ENCODE results near the gene CASP10.
"Not testable (repeated sequence)": the region's sequence is repeated elsewhere in the genome, so short reads cannot be mapped to it uniquely, and the experiment has no call there.

The CASP10 gene

DNA sequence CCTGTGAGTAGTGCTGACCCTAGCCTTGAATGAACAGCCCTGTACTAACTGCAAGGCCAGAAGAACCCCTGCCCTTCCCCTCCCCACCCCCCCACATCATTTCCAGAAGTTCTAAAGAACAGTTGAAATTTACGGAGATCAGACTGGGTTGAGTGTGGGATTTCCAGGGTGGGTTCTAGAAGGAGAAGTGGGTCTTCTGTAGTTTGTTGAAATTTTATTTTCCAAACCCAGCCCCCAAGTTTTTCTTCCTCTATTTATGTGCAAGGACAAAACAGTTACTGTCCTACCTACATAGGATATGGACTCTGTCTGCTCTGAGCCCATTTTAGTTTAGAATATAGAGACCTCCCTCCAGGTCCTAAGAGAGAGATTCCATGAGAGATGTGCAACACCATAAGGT, 26.3 kb upstream of the CASP10 start:
- no peak for FAIRE-seq

DNA sequence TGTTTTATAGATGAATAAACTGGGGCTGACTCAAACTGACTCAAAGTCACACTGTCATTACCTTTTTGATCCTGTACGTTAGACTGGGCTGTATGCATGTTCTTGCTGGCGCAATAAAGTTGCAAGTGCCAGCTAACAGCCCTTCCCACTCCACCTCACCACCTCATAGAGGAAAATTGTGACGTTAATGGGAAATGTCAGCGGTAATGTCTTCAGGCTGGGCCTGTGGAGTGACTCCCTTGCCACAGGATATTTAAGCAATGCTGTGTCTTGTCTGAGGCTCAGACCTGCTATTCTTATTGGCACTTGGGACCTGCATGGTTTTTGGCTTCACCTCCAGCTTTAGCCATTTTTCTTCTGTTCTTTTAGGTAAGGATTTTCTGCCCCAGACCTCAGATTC, 25.2 kb upstream of the CASP10 start:
- no peak for FAIRE-seq

DNA sequence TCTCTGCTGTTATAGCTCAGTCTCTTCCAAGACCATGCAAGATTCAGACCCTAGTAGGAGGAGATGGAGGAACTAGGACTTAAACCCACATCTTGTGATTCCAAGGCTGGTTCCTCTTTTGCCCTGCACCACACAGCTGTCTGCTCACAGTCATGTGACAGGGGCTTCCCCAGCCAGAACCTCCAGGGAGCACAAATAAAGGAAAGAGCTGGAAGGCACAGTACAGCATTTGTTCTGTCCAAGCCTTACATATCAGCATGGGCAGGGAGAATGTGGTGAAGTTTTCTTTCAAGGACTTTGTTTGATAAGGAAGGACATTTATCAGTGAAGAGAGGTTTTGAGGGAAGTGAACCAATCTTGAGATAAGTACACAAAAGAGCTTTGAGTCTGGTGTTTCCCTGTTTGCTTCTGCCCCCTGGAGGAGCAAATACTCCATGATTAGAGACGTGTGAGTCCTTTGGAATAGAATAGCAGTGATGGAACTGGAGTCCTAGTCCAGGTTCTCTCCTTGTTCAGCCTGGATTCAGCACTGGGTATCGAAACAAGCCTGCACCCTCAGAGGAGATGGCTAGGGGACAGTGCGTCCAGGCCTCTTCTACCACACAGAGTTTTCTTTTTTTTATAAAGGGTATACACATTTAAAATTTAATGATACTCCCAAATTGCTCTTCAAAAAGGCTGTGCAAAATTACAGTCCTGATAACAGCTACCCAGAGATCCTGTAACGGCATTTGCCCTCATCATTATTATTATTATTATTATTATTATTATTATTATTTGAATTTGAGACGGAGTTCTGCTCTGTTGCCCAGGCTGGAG, 24.6 kb upstream of the CASP10 start:
- FAIRE-seq, result no peak

DNA sequence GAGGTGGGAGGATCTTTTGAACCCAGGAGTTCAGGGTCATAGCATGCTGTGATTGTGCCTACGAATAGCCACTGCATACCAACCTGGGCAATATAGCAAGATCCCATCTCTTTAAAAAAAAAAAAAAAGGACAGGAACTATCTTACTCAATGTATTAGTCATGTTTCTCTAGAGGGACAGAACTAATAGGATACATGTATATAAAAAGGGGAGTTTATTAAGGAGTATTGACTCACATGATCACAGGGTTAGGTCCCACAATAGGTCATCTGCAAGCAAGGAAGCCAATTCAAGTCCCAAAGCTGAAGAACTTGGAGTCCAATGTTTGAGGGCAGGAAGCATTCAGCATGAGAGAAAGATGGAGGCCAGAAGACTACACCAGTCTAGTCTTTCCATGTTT, 18.8 kb upstream of the CASP10 start:
- no peak for FAIRE-seq

DNA sequence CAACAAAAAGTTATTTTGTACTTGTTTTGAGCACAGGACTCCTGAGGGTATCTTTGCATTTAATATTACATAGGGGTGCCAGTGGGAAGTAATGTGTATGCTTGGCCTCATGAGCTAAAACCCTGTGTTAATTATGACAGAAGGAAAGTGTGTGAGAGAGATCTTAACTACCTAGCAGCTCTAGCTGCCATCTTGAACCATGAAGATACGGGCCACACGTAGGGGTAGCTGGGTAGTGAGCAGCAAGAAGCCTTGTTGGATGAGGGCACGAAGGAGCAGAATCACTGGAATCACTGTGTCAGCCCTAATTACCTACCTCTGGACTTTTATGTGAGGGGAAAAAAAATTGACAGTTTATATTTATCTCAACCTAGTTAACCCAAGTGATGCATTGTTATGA, 15.4 kb upstream of the CASP10 start:
- FAIRE-seq, result no peak

DNA sequence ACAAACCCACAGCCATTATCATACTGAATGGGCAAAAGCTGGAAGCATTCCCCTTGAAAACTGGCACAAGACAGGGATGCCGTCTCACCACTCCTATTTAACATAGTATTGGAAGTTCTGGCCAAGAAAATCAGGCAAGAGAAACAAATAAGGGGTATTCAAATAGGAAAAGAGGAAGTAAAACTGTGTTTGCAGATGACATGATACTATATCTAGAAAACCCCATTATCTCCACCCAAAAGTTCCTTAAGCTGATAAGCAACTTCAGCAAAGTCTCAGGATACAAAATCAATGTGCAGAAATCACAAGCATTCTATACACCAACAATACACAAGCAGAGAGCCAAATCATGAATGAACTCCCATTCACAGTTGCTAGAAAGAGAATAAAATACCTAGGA, 14.4 kb upstream of the CASP10 start:
- FAIRE-seq, result not testable (repeated sequence)

DNA sequence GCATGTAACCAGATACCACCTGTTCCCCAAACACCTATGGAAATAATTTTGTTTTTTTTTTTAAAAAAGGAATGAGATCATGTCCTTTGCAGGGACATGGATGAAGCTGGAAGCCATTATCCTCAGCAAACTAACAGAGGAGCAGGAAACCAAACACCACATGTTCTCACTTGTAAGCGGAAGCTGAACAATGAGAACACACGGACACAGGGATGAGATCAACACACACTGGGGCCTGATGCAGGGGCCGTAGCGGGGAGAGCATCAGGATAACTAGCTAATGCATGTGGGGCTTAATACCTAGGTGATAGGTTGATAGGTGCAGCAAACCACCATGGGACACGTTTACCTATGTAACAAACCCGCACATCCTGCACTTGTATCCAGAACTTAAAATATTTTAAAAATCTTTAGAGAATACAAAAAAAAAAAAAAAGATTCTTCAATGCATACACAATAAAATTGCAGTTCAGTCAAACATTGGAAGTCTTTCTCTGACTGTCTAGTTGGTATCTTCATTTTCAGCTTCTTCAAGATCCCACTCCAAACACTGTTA, 11.6 kb upstream of the CASP10 start:
- FAIRE-seq, result no peak

DNA sequence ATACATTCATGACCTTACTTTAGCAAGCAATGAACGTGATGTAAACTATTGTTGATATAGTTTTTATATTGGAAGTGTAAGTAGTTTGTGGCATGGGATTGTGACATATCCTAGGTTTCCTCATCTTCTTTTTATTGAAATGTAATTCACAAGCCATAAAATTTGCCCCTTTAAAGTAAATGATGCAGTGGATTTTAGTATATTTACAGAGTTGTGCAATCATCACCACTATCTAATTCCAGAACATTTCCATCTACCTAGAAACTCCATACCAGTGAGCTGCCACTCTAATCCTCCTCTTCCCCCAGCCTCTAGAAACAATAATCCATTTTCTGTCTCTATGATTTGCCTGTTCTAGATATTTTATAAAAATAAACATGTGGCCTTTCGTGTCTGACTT, 10.7 kb upstream of the CASP10 start:
- no peak for FAIRE-seq

DNA sequence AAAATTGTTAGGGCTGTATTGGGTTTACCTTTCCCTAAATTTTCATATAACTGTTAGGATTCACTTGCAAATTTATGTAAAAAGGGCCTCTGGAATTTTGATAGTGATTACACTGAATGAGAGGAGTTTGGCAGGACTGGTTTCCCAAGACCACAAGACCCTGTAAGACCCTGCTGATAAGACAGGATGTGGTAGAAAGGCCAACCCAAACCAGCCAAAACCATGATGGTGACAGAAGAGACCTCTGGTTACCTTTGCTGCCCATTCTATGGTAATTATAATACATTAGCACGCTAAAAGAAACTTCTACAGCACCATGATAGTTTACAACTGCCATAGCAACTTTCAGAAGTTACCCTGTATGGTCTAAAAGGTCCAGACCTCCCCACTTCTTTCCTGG, 8.3 kb upstream of the CASP10 start:
- FAIRE-seq, result no peak

DNA sequence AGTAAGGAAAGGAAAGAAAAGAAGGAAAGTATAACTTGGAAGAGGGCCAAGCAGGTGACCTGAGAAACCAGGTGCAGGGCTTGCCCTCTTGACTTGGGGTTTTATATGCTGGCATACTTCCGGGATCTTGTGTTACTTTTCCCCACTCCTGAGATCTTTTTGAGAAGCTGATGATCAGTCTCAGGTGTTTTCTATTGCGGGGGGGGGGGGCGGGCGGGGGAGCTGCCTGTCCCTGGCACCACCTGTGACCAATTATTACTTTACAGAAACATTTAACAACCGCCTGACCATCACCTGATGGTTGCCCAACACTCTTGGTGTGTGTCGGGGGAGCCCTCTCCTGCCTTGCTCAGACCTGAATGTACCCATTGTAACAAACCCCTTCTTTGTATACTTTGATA, 6.9 kb upstream of the CASP10 start:
- no peak for FAIRE-seq

DNA sequence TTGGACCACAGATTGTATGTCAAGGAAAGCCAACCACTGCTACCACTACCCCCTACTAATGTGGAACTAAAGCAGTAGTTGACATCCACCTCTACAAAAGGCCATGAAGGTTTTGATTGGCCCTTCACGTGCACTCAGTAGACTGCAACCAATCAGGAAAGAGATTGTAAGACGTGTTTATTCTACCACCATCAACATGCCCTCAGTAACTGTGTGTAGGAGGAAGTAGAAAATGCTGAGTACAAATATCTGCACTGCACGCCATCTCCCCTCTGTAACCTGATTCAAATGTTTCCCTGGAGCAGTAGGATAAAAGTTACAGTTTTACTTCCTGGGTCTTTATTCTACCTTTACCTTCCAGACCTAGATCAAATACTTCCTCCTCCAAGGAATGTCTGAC, 2.9 kb upstream of the CASP10 start:
- no peak for FAIRE-seq

DNA sequence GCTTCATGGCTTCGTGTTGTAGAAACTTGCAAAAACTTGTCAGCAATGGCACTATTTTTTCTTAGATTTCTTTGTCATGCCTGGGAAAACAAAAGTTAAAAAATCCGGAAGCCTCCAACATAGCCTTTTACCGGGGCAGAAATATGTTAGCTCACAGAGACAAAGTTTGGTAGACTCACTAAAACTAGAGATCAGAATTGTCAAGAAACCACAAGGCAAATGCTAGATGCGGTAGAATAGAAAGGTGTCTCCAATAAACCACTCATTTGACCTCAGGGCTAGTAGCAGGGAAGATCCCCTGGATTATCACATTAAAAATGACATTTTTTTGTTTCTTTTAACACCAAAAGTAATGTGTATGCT, 405 bp downstream of the CASP10 start:
- FAIRE-seq, result no peak

DNA sequence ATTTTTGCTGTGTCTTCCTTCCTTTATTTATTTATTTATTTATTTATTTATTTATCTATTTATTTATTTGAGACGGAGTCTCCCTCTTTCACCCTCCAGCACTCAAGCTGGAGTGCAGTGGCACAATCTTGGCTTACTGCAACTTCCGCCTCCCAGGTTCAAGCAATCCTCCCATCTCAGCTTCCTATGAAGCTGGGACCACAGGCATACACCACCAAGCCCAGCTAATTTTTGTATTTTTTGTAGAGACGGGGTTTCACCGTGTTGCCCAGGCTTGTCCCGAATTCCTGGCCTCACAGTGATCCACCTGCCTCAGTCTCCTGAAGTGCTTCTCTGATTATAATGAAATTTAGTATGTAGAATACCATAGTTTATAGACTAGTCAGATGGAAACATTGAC, 894 bp downstream of the CASP10 start:
- FAIRE-seq, result not testable (repeated sequence)

DNA sequence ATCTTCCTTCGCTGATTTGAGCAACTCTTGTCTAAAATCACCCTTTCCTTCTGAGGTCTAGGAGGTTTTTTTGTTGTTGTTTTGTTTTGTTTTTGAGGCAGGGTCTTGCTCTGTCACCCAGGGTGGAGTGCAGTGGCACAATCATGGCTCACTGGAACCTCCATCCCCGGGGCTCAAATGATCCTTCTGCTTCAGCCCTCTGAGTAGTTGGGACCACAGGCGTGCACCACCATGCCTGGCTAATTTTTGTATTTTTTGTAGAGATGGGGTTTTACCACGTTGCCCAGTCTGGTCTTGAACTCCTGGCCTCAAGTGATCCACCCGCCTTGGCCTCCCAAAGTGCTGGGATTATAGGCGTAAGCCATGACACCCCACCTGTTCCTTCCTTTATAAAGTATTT, 1.3 kb downstream of the CASP10 start:
- not testable (repeated sequence) for FAIRE-seq

DNA sequence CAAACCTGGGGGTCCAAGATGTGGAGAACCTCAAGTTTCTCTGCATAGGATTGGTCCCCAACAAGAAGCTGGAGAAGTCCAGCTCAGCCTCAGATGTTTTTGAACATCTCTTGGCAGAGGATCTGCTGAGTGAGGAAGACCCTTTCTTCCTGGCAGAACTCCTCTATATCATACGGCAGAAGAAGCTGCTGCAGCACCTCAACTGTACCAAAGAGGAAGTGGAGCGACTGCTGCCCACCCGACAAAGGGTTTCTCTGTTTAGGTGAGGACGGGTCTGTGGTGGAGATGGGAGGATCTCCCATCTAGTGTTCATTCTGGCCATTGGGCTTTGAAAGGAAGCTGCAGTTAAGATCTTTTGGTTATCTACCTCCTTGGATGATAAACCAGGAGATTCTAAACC, 2.9 kb downstream of the CASP10 start:
- FAIRE-seq, result no peak

DNA sequence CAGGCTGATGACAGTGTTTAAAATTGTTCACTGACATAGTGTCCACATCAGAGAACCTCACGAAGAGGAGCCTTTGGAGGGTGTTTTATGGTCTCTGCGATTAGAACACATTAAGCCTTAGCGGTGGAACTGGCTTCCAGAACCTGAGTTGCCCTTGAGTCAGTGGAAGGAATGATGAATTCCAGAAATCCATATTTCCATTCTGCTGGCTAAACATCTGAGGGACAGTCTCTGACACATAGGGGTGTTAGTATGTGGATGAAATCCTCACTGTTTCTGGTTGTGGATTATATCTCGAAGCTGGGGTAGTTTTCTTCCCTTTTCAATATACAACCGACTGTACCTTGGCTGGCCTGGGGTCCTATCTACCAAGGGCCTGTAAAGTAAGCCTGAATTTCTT, 4.0 kb downstream of the CASP10 start:
- no peak for FAIRE-seq

DNA sequence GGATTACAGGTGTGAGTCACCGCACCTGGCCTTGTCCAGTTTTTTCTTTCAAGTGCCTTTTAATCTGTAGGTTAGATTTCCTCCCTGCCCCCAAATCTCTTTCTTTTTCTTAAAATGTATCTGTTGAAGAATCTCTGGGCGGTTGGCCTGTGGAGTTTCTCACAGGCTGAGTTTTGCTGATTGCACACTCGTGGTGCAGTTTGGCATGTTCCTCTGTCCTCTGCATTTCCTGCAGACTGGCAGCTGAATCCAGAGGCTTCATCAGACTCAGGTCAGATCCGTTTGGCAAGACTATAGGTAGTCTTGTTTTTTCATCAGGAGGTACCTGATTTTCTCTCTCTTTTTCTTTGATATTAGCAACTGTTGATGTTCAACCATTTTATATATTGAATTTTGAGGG, 5.5 kb downstream of the CASP10 start:
- no peak for FAIRE-seq

DNA sequence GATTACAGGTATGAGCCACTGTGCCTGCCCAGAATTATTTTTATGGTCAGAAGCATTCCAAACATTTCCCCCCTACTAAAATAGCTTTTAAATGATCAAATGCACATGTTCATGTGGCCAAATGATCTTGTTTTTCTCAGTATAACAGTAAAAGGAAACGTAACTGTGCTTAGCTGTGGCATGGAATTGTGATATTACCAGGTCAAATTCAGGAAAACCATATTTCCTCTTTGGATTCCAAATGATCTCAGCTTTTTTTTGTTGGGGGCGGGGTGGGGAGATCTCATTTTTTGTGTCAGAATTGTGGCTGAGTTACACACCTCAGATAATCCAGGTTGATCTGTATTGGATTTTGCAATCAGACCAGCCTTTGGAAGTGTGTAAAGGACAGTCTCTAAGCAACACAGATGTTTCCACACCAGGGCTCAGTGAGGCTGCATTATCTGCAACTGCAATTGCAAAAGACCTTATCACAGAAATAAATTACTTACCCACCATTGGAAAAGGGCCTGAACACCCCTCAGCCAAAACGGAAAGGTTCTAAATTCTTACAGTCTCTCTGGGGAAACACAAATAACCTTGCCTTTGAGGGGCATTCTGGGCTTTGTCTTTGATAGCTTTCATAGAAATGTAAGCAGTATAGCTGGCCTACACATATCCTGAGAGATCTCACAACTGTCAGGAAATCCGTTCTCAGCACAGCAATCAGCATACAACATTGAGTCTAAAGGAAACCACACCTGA, 8.4 kb downstream of the CASP10 start:
- no peak for FAIRE-seq

DNA sequence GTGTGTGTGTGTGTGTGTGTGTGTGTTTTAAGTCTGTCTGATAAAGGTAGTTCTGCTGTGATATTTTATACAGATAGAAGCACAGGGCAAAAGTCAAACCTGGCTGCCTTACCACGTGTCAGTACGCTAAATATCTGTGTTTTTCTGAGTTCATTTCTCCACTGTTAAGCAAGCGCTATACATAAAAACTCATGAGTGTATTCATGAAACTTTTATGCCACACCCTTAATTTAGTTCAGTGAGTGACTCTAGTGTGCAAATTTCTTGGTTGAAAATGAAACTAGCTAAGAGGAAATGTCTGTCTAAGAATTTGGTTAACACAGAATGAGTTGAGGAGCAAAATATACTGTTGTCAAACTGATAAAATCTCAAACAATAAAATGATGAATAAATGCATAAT, 11.2 kb downstream of the CASP10 start:
- peak; percentile 91 for FAIRE-seq

DNA sequence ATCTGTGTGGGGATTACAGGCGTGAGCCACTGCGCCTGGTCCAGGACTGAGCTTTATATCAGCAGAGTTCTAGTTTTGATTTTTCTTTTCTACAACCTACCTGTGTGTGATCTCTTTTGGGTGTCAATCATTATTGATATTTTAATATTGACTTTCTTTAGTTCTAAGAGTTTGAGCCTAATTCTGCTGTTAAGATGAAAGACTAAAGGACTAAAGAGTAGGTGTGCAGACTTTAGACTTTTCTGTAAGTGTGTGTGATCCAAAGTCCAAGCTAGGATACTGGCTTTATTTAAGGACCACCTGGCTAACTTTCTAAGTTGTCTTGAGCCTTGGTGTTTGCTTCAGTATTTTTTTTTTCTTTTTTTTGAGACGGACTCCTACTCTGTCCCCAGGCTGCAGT, 12.4 kb downstream of the CASP10 start:
- FAIRE-seq, result no peak

DNA sequence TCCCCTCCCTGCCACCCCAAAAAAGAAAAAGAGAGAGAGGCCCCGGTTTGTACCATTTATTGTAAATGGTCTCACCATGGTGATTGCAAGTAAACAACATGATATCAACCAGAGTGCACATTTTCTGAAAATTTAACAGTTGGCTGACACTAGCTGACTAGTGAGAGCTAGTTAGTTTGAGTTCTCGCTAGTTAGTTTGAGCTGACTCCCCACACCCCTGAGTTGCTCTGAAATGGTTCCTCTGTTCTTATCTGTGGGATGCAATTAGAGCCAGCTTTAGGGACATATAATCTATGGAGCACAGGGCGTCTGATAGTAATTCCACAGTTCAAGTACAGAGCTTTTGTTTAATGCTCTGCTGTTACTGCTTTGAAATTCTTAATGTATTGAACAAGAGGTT, 13.1 kb downstream of the CASP10 start:
- FAIRE-seq, result no peak

DNA sequence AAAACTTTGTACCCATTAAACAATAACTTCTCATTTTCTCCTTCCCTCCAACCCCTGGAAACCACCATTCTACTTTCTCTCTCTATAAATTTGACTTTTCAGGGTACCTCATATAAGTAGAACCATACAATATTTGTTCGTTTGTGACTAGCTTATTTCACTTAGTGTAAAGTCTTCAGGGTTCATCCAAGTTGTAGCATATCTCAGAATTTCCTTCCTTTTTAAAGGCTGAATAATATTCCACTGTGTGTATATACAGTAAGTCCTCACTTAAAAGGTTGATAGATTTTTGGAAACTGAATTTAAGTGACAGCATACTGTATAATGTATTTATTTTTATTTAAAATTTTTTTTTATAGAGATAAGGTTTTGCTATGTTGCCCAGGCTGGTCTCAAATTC, 13.9 kb downstream of the CASP10 start:
- no peak for FAIRE-seq

DNA sequence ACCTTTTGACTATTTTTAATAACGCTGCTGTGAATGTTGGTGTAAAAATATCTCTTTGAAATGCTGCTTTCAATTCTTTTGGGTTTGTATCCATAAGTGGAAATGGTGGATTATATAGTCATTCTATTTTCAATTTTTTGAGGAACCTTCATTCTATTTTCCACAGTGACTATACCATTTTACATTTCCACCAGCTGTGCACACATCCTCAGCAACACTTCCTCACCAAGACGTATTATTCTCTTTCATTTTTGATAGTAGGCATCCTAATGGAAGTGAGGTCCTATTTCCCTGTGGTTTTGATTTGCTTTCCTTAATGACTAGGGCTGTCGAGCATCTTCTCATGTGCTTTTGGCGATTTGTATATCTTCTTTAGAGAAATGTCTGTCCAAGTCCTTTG, 14.8 kb downstream of the CASP10 start:
- no peak for FAIRE-seq

DNA sequence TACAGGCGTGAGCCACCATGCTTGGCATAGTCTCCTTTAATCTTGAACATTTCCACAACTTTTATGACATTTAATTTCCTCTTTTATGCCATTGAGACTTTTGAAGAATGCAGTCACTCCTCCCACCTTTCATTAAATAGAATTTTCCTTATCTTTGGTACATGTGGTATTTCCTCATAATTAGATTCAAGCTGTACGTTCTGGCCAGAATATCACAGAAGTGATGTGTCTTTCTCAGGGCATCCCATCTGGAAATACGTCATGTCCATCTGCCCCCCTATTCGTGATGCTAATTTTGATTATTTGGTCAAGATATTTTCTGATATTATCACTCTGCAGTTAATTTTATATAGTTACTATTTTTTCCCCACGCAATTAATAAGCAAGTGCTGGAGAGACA, 16.9 kb downstream of the CASP10 start:
- FAIRE-seq, result no peak
